GM21717 (cell line): Measurements from ENCODE around the gene SOAT2.
A peak's percentile ranks its signal among the peaks of the same experiment; 100 is the strongest.
"Not testable (repeated sequence)": the region's sequence is repeated elsewhere in the genome, so short reads cannot be mapped to it uniquely, and the experiment has no call there.

Experiments
- ATAC-seq: cut with Tn5 transposase; IDR thresholded peaks from one replicate; pipeline ENCODE4 v1.9.1; 2021; ENCODE audit warnings: mild to moderate bottlenecking, moderate library complexity; ENCODE audit not compliant: unreplicated experiment

The SOAT2 gene

DNA sequence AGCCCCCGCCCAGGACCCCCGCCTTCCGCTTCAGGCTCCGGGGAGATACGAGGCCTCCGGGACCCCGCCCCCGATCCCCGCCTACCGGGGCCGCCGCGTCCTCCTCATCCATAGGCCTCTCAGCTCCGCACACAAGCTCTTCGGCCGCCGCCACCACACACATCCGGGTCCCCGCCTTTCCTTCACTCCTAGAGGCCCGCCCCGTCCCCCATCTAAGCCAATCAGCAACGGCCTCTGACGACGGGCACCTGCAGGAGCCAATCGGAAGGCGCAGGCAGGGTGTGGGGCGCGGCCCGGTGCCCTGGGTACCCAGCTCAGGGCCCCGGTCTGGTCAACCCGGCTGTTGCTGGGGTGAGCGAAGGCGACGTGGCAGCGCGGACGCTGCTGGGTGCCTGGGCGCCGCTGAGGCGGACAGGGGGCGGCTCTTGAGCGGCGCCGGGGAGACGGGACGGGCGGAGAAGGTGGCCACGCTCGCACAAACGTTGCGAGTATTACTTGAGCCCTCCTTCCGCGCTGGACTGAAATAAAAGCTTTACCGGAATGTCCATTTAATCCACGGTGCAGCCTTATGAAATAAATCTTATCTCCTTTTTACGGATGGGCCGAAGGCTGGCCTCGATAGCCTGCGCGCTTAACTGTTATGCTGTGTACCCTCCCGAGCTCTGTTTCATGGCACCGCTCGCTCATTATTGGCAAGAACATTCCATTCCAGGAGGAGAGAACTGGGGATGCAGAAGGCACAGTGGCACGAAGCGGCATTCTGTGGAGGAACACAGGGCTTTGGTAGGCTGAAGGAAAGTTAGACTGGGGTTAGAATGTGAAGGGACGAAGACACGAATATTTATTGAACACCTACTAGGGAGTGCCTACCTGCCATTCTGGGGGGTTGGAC lies 23.8 kb upstream of the SOAT2 start, which contains the start of gene SPRYD3:
Gene SPRYD3 (minus strand): TSS at position 165 of the 892 bp plus-strand sequence. CDS start 57 bp downstream, at position 108.
- ATAC-seq = peak; percentile 96

DNA sequence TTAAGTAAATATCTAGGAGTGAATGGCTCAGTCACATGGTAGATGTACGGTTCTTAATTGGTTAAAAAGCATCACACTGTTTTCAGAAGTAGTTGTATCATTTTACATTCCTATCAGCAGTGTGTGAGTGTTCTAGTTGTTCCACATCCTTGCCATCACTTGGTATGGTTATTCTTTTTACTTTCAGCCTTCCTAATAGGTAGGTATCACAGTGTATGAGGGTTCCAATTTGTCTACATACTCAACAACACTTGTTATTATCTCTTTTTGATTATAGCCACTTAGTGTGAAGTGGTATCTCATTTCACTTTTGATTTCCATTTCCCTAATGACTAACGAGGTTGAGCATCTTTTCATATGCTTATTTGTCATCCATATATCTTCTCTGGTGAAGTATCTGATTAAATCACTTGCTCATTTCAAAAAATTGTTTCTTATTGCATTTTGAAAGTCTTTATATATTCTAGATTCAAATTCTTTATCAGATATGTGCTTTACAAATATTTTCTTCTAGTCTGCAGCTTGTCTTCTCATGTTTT lies 20.6 kb upstream of the SOAT2 start:
- ATAC-seq = no peak

DNA sequence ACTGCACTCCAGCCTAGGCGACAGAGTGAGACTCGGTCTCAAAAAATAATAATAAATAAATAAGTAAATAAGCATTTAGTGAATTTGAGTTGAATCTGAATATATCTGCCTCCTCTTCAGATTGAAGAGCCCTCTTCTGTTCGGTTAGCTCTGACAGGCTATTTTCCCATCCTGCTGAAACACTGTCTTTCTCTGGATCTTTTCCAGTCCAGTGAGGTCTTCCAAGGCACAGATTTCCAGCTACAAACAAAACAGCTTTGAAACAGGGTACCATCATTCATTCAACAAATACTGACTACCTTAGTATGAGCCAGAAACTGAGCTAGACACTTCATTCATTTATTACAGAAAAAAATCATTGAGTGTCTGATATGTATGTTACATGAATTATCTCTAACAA lies 16.9 kb upstream of the SOAT2 start:
- ATAC-seq = no peak

DNA sequence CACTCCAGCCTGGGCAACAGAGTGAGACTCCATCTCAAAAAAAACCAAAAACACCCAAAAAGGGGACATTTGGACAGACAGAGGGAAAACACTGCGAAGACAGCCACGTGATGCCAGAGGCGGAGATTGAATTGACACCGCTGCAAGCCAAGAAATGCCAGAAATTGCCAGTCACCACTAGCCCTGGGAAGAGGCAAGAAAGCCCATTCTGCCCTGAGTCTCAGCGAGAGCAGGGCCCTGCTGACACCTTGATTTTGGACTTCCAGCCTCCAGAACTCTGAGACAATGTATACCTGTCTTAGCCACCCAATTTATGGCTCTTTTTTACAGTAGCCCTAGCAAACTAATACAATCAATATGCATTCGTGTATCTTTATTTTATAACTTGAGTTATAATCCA lies 13.2 kb upstream of the SOAT2 start:
- no peak for ATAC-seq

GRCh38 chr12:53090554-53090953 lies 12.7 kb upstream of the SOAT2 start:
- no peak for ATAC-seq

- ATAC-seq = no peak
Measured at GRCh38 chr12:53091756-53092155, 11.5 kb upstream of the SOAT2 start.

- ATAC-seq = no peak
Measured at GRCh38 chr12:53093777-53094393, 9.4 kb upstream of the SOAT2 start.

DNA sequence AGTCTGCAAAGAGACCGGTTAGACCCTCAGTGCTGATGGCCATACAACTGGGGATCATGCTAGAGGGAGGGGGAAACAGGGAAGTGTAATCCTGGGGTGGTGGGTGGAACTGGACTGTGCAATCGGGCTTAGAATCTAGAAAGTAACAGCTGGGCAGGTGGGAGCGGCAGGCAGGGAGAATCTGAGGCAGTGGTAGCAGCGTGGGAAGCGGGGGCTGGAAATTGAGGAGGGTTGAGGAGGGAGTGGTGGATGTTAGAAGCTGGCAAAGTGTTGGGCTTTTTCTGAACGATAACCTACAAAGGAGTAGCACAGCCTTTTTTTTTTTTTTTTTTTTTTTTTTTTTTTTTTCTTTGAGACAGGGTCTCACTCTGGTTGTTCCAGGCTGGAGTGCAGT lies 8.9 kb upstream of the SOAT2 start:
- no peak for ATAC-seq

DNA sequence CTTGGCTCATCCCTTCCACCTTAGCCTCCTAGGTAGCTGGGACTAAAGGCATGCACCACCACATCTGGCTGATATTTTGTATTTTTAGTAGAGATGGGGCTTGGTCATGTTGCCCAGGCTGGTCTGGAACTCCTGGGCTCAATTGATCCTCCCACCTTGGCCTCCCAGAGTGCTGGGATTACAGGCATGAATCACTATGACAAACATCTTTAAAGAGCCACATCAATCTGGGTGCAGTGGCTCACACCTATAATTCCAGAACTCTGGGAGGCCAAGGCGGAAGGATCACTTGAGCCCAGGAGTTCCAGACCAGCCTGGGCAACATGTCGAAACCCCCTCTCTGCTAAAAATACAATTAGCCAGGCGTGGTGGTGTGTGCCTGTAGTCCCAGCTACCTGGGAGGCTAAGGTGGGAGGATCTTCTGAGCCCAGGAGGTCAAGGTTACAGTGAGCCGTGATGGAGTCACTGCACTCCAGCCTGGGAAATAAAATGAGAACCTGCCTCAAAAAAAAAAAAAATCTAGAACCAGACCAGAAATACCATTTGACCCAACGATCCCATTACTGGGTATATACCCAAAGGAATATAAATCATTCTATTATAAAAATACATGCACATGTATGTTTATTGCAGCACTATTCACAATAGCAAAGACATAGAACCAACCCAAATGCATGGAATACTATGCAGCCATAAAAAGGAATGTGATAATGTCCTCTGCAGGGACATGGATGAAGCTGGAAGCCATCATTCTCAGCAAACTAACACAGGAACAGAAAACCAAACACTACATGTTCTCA lies 8.3 kb upstream of the SOAT2 start:
- not testable (repeated sequence) for ATAC-seq

DNA sequence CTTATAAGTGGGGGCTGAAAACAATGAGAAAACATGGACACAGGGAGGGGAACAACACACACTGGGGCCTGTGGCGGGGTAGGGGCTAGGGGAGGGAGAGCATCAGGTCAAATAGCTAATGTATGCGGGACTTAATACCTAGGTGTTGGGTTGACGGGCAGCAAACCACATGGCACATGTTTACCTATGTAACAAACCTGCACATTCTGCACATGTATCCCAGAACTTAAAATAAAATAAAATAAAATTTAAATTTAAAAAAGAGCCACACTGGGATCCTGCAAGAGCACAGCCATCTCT lies 7.7 kb upstream of the SOAT2 start:
- ATAC-seq = not testable (repeated sequence)

DNA sequence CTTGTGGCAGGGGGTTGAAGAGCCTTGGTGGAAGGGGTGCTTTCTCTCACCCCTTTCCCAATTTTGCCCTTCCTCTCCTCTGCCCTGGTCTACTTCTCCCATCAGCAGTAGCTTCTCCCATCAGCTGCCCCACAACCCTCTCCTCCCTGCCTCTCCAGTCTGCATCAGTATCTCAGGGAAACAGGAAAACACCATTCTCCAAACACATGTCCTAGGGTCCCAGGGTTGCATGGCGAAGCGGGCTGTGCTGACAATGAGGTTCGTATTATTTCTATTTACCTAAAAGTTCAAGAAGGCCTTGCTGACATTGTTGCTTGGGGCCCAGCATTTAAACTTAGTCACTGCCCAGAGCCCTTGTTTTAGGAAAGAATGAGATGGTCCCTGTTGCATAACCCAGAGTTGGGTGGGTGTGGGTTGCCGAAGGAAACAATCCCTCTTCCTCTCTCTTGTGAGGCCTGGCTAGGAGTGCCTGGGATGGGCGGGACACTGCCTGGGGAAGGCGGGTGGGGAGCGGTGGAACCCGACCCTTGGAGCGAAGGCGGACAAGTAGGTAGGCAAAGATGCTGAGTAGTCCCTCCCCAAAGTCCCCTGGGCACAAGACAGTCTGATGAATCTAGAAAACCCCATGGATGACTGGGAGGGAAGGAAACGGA lies 7.1 kb upstream of the SOAT2 start:
- ATAC-seq = no peak

- no peak for ATAC-seq
Measured at GRCh38 chr12:53096759-53097158, 6.5 kb upstream of the SOAT2 start.

DNA sequence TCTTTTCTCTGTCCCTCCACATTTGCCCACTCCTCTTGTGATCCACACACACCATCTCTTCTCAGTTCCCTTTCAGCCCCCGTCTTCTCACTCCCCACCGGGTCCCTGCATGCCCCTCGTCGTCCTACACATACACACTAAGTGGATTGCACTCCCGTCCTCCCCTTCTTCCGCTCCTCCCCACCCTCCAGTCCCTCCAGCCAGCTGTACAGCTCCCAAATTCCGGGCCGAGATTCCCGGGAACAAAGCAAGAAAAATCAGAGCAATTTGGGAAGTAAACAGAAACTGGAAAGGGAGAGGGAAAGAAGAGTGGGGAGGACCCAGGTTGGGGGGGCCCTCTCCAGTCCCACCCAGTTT lies 6.1 kb upstream of the SOAT2 start:
- no peak for ATAC-seq

GRCh38 chr12:53097564-53098353 lies 5.5 kb upstream of the SOAT2 start, which contains the start of gene IGFBP6:
Gene IGFBP6 (plus strand): TSS chr12:53097667. CDS start chr12:53097718, 51 bp downstream.
- ATAC-seq = no peak

DNA sequence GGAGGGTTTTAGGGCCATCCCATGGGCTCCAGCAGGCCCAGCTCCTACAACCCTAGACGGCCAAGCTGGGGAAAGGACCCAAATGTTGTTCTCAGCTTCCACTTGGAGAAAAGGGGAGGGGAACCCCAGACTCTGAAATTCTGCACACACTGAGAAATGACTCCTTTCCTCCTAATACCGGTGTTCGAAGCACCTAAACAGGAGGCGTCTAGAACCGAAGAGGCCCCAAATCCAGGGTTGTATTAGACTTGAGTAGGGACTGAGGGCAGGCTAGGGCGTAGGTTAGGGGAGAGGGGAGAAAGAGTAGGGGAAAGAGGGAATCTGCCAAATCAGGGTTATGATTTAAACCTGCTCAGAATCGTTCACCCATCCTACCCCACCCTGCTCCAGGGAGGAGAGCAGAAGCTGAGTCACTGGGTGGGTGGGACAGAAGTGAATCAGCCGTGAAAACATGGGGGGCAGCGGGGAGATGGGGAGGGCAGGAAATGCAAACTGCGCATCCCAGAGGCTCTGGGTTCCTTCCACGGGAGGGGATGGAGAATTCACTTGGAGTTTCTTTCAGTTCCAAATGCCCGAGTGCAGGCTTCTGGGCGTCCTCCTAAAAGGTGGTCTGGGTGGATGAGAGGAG lies 4.8 kb upstream of the SOAT2 start:
- no peak for ATAC-seq

- no peak for ATAC-seq
Measured at GRCh38 chr12:53099071-53099882, 4.0 kb upstream of the SOAT2 start.

- no peak for ATAC-seq
Measured at GRCh38 chr12:53100466-53101151, 2.7 kb upstream of the SOAT2 start.

DNA sequence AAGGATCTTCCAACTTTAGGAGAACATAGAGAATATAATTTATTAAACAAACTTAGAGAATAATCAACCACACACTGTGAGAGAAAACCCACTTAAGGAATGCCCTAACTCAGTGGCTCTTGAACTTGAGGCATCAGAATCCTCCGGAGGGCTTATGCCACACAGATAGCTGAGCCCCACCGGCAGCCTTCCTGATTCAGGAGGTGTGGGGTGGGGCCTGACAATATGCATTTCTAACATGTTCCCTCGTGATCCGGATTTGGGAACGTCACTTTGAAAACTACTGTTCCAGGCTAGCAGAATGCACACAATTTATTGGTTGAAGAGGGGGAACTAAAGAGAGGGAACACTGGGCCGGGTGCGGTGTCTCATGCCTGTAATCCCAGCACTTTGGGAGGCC lies 2.0 kb upstream of the SOAT2 start:
- no peak for ATAC-seq
